Measurements from ENCODE around the gene KRT72.
A peak's percentile ranks its signal among the peaks of the same experiment; 100 is the strongest.

The KRT72 gene

GRCh38 chr12:52552681-52553195 is 48.5 kb downstream of the KRT72 start, which contains the start of gene KRT71:
Gene KRT71 (minus strand): TSS chr12:52553145. CDS start chr12:52553077, 68 bp downstream.
- H3K4me3 ChIP-seq (ENCODE audit: low read length): no peak within 1 kb of the TSS
- TF ChIP-seq CTCF (IDR thresholded peaks at IDR 0.05; ENCODE audit: insufficient read depth, low read depth, low read length, missing control alignments): no peak
- no peak for DNase-seq (ENCODE audit: low read depth)

DNA sequence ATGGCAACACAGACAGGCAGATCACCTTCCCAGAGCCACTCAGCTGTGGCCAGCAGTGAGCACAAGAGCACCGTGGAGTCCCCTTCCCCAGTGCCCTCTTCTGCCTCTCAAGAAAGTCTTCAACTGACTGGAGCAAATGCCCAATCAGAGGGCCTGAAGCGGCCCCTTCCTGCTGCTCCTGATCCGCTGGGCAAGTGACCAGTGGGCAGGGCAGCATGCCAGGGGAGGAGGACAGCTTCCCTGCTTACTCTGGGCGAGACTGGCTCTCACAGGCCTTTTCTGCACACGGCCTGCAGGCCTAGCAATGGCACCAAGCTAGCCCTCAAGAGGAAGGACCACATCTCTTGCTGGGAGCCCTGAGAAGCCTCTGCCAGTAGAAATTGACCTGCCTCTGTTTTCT is 49.2 kb downstream of the KRT72 start:
- TF ChIP-seq CTCF (IDR thresholded peaks at IDR 0.05; ENCODE audit: insufficient read depth, low read depth, low read length, missing control alignments): no peak

DNA sequence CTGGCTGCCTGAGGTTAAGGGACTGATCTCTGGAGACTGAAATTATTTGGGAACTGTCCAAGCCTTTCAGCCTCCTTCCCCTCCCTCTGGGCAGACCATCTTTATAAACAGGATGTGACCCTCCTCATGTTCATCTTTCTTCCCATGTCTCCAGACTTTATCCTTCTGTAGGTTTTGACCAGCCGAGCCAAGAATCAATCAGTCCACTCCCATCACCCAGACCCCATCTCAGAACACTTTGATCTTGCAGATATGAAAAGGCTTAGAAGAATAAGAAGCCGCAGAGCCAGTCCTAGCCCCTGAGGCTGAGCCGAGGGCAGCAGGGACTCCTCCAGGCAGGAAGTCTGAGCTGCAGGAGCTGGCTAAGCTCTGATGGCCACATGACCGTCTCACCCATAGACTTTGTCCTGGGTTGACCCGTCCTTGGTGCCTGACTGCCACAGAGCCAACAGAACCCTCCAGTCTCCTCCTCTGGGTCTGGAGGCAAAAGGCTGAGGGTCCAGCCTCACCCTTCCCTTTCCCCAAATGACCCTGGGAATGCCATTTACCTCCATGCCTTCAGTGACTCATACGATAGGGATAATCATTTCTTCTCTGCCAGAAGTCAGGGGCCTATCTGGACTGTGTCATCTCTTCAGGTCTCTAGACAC is 49.9 kb downstream of the KRT72 start:
- TF ChIP-seq CTCF (IDR thresholded peaks at IDR 0.05; ENCODE audit: insufficient read depth, low read depth, low read length, missing control alignments): no peak
- DNase-seq (ENCODE audit: low read depth): no peak
- H3K4me3 ChIP-seq (ENCODE audit: low read length): no peak overlapping the region

More for the DNA sequence above, 49.2 kb downstream of the KRT72 start:
- H3K4me3 ChIP-seq (ENCODE audit: low read length): no peak overlapping the region
- no peak for DNase-seq (ENCODE audit: low read depth)

- H3K4me3 ChIP-seq (ENCODE audit: low read length): no peak overlapping the region
- no peak for DNase-seq (ENCODE audit: low read depth)
- TF ChIP-seq CTCF (IDR thresholded peaks at IDR 0.05; ENCODE audit: insufficient read depth, low read depth, low read length, missing control alignments): no peak
These were observed 55.1 kb downstream of the KRT72 start for GRCh38 chr12:52546126-52546525.

- no peak for DNase-seq (ENCODE audit: low read depth)
- TF ChIP-seq CTCF (IDR thresholded peaks at IDR 0.05; ENCODE audit: insufficient read depth, low read depth, low read length, missing control alignments): peak; percentile 1
- no peak overlapping the region for H3K4me3 ChIP-seq (ENCODE audit: low read length)
These were observed 57.0 kb downstream of the KRT72 start for GRCh38 chr12:52543985-52544883.

- no peak for TF ChIP-seq CTCF (IDR thresholded peaks at IDR 0.05; ENCODE audit: insufficient read depth, low read depth, low read length, missing control alignments)
- DNase-seq (ENCODE audit: low read depth): no peak
- H3K4me3 ChIP-seq (ENCODE audit: low read length): no peak overlapping the region
These were observed 58.4 kb downstream of the KRT72 start for GRCh38 chr12:52542785-52543318.
